ENCODE data around the gene TBX15.

GRCh38 chr1:118958937-118959631, 29.1 kb downstream of the TBX15 start:
- TF ChIP-seq CTCF (optimal IDR thresholded peaks at IDR 0.05 in 1 of 3, IDR thresholded peaks at IDR 0.05 in 1 of 3, conservative IDR thresholded peaks at IDR 0.05 in 1 of 3; ENCODE audit: extremely low read depth in 1 of 3, insufficient read depth in 2 of 3, low read length in 3 of 3) (no peak), EZH2 (IDR thresholded peaks at IDR 0.05; ENCODE audit: low read length) (no peak)
